Activated CD8-positive, alpha-beta memory T cell treated with anti-CD3 and anti-CD28 coated beads for 24 hours (primary cell): ENCODE data around the gene PTPN1.

Experiments
- DNase-seq: peaks from one replicate; pipeline ENCODE4 v3.0.0-alpha.2; 2020

Gene PTPN1

DNA sequence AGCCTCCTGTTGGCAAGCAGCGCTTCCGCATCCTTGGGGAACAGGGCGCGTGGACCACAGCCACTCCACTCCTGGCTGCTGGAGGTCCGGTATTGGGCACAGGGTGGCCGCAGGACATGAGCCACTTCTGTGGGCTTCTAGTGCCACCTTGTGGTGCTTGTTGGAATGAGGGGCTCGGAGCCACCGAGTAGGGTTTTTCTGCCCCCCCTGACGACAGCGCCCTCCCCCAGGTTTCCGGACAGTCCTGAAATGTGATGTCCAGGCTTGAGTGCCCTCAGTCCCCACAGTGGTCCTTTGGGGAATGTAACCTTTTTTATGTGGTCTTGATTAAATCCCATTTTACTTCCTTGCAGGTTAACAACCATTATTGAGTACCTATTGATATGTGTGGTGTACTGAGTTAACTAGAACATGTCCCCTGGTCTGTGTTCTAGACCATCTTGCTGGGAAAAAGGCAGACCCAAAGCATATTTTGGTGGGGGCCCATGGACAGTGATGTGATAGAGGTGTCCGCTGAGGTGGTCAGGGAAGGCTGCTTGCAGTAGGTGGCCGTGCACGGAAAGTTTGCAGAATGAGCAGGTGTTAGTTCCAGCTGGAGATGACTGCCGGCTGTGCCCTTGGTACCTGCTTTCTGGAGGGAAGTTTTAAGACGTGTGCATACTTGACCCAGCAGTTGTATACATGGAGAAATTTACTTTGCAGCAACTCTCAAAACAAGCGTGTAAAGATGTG, 70.0 kb downstream of the PTPN1 start:
- peak; percentile 86 for DNase-seq

GRCh38 chr20:50580842-50581544, 70.8 kb downstream of the PTPN1 start:
- DNase-seq = no peak

DNA sequence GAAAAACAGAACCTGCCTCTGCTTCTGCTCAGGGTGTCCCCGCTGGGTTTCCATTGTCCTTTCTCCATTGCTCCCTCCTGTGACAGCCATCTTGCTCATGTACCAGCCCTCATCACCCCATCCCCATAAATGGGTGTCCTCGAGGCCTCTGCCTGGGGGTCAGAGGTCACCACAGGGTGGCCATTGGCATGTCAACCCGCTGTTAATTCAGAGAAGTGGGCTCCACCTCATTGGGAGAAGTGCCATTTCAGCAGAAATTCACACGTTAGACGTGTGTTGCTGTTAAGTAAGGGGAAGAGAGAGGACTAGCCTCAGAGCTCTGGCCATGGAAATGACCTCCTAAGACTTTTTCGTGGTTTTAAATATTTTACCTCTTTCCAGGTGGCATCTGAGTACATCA, 71.9 kb downstream of the PTPN1 start:
- DNase-seq = no peak

- DNase-seq = no peak
These were observed 72.5 kb downstream of the PTPN1 start for GRCh38 chr20:50582591-50583234.

DNA sequence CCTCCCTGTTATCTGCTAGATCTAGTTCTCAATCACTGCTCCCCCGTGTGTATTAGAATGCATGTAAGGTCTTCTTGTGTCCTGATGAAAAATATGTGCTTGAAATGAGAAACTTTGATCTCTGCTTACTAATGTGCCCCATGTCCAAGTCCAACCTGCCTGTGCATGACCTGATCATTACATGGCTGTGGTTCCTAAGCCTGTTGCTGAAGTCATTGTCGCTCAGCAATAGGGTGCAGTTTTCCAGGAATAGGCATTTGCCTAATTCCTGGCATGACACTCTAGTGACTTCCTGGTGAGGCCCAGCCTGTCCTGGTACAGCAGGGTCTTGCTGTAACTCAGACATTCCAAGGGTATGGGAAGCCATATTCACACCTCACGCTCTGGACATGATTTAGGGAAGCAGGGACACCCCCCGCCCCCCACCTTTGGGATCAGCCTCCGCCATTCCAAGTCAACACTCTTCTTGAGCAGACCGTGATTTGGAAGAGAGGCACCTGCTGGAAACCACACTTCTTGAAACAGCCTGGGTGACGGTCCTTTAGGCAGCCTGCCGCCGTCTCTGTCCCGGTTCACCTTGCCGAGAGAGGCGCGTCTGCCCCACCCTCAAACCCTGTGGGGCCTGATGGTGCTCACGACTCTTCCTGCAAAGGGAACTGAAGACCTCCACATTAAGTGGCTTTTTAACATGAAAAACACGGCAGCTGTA, 73.4 kb downstream of the PTPN1 start:
- no peak for DNase-seq

DNA sequence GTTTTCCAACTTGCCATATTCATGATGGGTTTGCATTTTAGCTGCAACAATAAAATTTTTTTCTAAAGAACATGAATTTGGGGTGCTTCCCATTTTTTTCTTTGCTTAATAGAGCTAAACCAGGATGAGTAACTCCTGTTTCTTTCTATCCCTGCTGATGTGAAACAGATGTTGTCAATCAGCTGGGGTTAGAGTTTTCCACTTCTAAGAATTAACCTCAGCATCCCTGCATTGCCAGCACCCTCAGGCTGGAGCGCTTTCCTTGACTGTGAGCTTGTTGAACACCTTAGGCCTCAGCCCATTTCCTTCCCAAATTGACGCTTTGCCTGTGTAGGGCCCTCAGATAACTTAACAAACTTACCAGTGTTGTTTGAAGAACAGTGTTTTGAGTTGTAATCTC, 74.5 kb downstream of the PTPN1 start:
- DNase-seq = no peak

GRCh38 chr20:50585214-50585613, 75.0 kb downstream of the PTPN1 start:
- DNase-seq = no peak

GRCh38 chr20:50585678-50586077, 75.5 kb downstream of the PTPN1 start:
- DNase-seq = no peak

- DNase-seq = no peak
These were observed 76.5 kb downstream of the PTPN1 start for GRCh38 chr20:50586531-50587232.

GRCh38 chr20:50587291-50587961, 77.2 kb downstream of the PTPN1 start:
- DNase-seq = no peak

GRCh38 chr20:50588034-50588736, 78.0 kb downstream of the PTPN1 start:
- DNase-seq = peak; percentile 90

DNA sequence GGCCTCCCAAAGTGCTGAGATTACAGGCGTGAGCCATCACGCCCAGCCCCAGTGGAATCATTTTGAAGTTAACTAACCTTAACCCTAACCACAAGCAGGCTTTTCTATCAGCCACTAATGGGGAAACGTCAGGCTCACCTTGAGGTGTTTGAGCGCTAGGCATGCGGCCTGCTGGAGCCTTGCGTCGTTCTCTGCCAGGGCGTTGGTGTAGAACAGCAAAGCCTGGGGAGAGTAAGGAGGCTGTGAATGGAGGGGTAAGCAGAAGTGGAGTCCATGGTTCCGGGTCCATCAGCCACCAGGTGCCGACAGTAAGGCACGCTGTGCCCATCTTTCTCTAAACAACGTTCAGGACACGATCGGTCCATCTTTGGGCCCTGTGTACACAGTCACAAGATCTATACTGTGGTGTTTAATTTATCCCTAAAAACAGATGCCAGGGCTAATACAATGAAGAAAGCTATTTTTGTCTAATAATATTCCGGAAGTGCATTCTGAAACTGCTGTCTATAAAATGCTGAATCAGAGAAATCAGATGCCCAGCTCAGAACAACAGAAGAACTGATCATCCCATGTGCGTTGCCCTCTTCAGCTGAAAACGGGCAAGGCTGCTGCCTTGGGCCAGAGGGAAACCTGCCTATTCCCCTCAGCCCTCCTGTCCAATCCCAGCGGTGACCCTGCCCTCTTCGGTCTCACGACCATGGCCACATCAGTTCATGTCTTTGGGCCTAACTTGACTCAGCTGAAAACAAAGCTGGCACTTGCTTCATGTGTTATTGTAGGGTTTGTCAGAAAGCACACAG, 79.6 kb downstream of the PTPN1 start:
- no peak for DNase-seq

- DNase-seq = no peak
These were observed 80.1 kb downstream of the PTPN1 start for GRCh38 chr20:50590348-50590664.

- DNase-seq = no peak
These were observed 81.2 kb downstream of the PTPN1 start for GRCh38 chr20:50591233-50591852.

DNA sequence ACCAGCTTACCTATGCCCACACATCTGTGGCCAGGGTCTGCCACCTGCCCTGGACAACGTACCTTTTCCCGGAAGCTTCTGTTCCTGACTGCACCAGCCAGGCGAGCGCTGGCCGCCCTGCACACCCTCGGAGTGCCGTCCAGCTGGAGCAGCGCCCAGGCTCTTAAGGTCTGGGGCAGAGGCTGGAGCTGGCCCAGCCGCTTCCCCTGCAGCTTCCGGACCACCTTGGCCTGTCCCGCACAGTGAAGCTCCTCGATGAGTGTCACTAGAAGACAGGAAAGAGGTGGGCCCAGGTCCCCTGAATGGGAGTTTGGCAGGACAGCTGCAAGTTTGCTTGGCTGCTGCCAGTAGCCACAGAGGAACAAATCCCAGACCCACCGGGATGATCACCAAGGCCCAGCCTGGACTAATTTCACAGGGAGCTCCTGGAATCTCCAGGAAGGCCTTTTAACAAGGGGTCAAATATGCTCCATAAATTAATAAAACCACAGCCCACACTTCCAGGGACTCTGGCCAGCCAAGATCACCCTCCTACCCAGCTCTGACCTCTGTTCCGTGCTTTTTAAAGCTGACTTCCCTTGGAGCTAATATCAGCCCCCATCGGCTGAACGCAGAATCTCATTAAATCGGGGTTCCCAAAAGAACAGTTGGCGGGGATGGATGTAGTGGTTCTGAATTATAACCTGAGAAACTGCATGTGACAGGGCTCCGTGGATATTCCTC, 82.3 kb downstream of the PTPN1 start:
- no peak for DNase-seq

DNA sequence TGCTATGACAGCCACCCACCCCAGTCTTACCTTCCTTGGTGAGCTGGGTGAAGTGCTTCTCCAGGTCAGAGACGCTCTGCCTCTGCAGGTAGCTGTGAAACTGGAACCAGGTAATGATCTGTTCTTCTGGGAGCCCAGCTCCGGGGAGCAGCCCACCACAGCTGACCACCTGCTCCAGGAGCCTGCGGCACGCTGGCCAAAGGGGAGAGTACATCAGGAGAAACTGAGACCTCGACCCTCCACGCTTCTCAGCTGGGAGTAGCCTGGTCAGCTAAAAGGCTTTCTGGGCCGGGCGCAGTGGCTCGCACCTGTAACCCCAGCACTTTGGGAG, 82.8 kb downstream of the PTPN1 start:
- no peak for DNase-seq

DNA sequence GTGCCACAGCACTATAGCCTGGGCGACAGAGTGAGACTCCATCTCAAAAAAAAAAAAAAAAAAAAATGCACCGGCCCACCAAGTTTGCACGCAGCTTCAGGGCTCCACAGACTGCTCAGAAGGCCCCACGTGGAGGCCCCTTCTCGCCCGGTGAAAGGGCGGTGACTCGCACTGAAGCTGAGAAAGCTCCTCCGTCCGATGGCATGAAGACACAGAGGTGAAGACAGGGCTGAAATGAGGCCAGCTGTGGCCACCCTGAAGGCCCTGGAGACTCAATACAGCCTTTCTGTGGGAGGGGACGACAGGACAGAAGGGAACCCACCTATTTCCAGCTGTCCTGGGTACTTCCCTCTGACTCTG, 84.0 kb downstream of the PTPN1 start:
- no peak for DNase-seq

- DNase-seq = no peak
These were observed 84.6 kb downstream of the PTPN1 start for GRCh38 chr20:50594591-50595432.

DNA sequence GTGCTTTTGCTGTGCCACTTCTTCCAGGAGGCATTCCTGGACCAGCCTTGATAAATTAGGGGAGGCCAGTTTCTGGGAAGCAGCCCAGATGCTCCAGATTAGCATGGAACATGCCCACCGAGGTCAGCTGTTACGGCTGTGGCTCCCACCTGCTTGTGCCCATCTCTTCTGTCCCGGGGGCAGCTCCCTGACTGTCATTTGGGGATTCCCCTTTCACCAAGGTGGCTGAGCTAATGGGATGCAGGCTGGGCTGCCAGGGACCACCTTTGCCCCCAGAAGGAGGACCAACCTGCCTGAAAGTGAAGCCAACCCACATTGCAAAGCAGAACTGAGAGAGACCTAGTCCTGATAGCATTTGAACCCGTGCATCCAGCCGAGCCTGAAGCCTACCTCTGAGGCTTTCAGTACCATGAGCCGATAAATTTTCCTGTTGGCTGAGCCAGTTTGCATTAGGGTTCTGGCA, 85.3 kb downstream of the PTPN1 start:
- no peak for DNase-seq
